Left renal cortex interstitium (tissue), 4 donors: ENCODE data around the gene CLEC4M. TPM values are rescaled to one million over a fixed set of nuclear protein-coding genes. Genes with fewer than 3 reads are reported as not detected.
"Not testable (repeated sequence)": the region's sequence is repeated elsewhere in the genome, so short reads cannot be mapped to it uniquely, and the experiment has no call there.

Experiments
- DNase-seq, 4 donors: peaks; one replicate each; pipeline ENCODE4 v3.0.0-alpha.2; 2013; ENCODE audit warnings: low read depth in 4 of 4, low spot score in 2 of 4, missing footprints in 1 of 4
- polyA plus RNA-seq, 4 donors: library from polyadenylated mRNA; unstranded; fragments of 120-200 nt; gene quantifications; one replicate each; pipeline ENCODE4 v1.2.1, GENCODE V29; 2013; ENCODE audit not compliant: insufficient read length in 4 of 4

Gene CLEC4M
- polyA plus RNA-seq, 4 donors: 1.5 to 4.7 (median 3.3) TPM

- DNase-seq: peak in 3 of 4 donors; percentile 52 to 77 (median 70)
Measured at GRCh38 chr19:7799640-7800355, 36.8 kb downstream of the CLEC4M start.

- DNase-seq: no peak
Measured at GRCh38 chr19:7801020-7801570, 38.1 kb downstream of the CLEC4M start.

GRCh38 chr19:7806234-7806633 is 43.2 kb downstream of the CLEC4M start:
- no peak for DNase-seq

GRCh38 chr19:7806876-7807275 is 43.8 kb downstream of the CLEC4M start:
- no peak for DNase-seq

DNA sequence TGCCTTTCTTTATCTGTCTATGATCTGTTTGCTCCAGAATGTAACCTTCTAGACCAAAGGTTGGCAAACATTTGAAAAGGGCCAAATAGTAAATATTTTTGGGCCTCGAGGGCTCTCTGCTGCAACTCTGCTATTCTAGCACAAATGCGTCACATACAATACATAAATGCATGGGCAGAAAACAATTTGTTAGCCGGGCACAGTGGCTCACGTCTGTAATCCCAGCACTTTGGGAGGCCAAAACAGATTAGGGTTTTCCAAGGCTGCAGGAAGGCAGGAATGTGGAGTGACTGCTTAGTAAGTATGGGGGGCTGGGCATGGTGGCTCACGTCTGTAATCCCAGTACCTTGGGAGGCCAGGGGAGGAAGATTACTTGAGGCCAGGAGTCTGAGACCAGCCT is 45.1 kb downstream of the CLEC4M start:
- DNase-seq: no peak

DNA sequence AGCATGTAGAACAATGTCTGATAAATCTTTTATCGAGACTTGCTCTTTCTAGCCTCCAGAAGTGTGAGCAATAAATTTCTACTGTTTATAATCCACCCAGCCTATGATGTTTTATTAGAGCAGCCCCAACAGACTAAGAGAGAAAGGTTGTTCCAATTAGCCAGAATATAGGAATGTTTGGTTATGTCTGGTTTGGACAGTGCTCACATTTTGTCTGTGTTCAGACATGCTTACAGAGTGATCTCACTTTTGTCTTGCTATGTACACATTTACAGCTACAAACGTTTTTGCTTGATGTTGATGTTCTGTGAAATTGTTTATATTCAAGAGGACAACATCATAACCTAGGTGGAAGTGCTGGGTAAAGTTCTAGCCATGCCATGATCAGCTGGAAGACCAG is 48.9 kb downstream of the CLEC4M start:
- no peak for DNase-seq

- no peak for DNase-seq
Measured at GRCh38 chr19:7815325-7815724, 52.3 kb downstream of the CLEC4M start.

DNA sequence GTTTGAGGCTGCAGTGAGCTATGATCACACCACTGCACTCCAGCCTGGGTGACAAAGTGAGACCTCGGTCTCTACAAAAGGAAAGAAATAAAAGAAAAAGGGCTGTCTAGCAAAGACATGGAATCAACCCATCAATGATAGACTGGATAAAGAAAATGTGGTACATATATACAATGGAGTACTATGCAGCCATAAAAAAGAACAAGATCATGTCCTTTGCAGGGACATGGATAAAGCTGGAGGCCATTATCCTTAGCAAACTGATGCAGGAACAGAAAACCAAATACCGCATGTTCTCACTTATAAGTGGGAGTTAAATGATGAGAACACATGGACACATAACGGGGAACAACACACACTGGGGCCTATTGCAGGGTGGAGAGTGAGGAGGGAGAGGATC is 53.0 kb downstream of the CLEC4M start:
- DNase-seq: not testable (repeated sequence)

DNA sequence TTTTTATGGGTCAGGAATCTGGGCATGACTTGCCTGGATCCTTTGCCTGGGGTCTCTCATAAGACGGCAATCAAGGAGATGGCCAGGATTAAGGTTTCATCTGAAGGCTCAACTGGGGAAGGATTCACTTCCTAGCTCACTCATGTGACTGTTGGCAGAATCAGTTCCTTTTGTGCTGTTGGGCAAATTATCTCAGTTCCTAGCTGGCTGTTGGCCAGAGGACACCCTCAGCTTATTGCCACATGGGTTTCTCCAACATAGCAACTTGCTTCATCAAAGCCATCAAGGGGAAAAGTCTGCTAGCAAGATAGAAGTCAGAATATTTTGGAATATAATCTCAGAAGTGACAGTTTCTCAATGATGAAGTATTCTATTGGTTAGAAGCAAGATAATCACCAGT is 54.8 kb downstream of the CLEC4M start:
- no peak for DNase-seq

DNA sequence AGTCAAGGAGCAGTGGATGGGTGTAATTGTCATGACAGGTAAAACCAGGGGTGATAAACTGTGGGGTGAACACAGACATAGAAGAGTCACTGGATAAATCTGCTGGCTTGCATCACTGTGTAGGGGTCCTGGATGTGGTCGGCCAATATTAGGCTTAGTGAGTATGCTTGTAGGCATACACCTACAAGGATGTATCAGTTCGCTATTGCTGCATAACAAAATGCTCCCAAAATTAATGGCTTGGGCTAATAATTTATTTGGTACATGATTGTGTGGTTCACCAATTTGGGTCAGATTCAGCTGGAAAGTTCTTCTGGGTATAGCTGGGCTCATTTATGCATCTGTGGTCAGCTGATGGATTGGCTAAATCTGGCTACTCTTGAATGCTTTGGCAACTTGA is 55.8 kb downstream of the CLEC4M start:
- no peak for DNase-seq

Other genes starting within 250 kb of the CLEC4M start
- 10 to 100 TPM; 33.2 to 76.0 (median 60.3) TPM for gene ZNF358, start 247.1 kb upstream of the CLEC4M start, polyA plus RNA-seq
- 10 to 100 TPM; 12.3 to 24.0 (median 18.8) TPM for gene MCOLN1, start 240.6 kb upstream of the CLEC4M start, polyA plus RNA-seq
- 10 to 100 TPM; 30.6 to 59.3 (median 44.3) TPM for gene PNPLA6, start 227.5 kb upstream of the CLEC4M start, polyA plus RNA-seq
- gene CAMSAP3, start 167.4 kb upstream of the CLEC4M start, polyA plus RNA-seq: 10 to 100 TPM; 12.3 to 30.3 (median 22.0) TPM
- 10 to 100 TPM; 31.4 to 47.9 (median 42.1) TPM for gene XAB2, start 133.7 kb upstream of the CLEC4M start, polyA plus RNA-seq
- 100 to 1,000 TPM in 3 of 4 donors, 10 to 100 TPM in 1; 99.2 to 131 (median 118) TPM for gene PET100, start 133.4 kb upstream of the CLEC4M start, polyA plus RNA-seq
- 1 to 10 TPM in 3 of 4 donors, under 1 TPM in 1; 0.54 to 2.8 (median 1.5) TPM for gene PCP2, start 129.5 kb upstream of the CLEC4M start, polyA plus RNA-seq
- 10 to 100 TPM; 58.7 to 87.6 (median 73.3) TPM for gene STXBP2, start 126.1 kb upstream of the CLEC4M start, polyA plus RNA-seq
- gene RETN, start 94.2 kb upstream of the CLEC4M start, polyA plus RNA-seq: 1 to 10 TPM in 2 of 4 donors, under 1 TPM in 2; 0.71 to 2.7 (median 1.7) TPM
- under 1 TPM in 2 of 4 donors, not detected in 2; 0.21 to 0.36 TPM for gene MCEMP1, start 86.2 kb upstream of the CLEC4M start, polyA plus RNA-seq
- gene TRAPPC5, start 82.4 kb upstream of the CLEC4M start, polyA plus RNA-seq: 10 to 100 TPM; 42.7 to 97.1 (median 59.0) TPM
- gene FCER2, start 61.1 kb upstream of the CLEC4M start, polyA plus RNA-seq: under 1 TPM; 0.27 to 0.45 (median 0.31) TPM
- under 1 TPM in 1 of 4 donors, not detected in 3; 0.21 TPM for gene CLEC4G, start 31.1 kb upstream of the CLEC4M start, polyA plus RNA-seq
- 1 to 10 TPM in 3 of 4 donors, under 1 TPM in 1; 0.52 to 1.5 (median 1.4) TPM for gene CD209, start 15.7 kb upstream of the CLEC4M start, polyA plus RNA-seq
- 10 to 100 TPM; 15.1 to 19.9 (median 18.5) TPM for gene EVI5L, start 67.0 kb downstream of the CLEC4M start, polyA plus RNA-seq
- gene PRR36, start 111.1 kb downstream of the CLEC4M start, polyA plus RNA-seq: 10 to 100 TPM in 1 of 4 donors, 1 to 10 TPM in 3; 3.7 to 12.5 (median 7.2) TPM
- gene LRRC8E, start 125.3 kb downstream of the CLEC4M start, polyA plus RNA-seq: 1 to 10 TPM; 2.3 to 2.6 (median 2.5) TPM
- 10 to 100 TPM; 21.3 to 46.6 (median 36.5) TPM for gene MAP2K7, start 140.6 kb downstream of the CLEC4M start, polyA plus RNA-seq
- 1 to 10 TPM in 2 of 4 donors, under 1 TPM in 2; 0.38 to 1.3 (median 1.0) TPM for gene TGFBR3L, start 151.6 kb downstream of the CLEC4M start, polyA plus RNA-seq
- gene SNAPC2, start 157.1 kb downstream of the CLEC4M start, polyA plus RNA-seq: 10 to 100 TPM; 13.0 to 23.5 (median 18.2) TPM
- gene CTXN1, start 162.9 kb downstream of the CLEC4M start, polyA plus RNA-seq: 10 to 100 TPM; 11.8 to 41.7 (median 28.4) TPM
- gene TIMM44, start 180.4 kb downstream of the CLEC4M start, polyA plus RNA-seq: 10 to 100 TPM; 39.2 to 62.5 (median 52.1) TPM
- gene ELAVL1, start 242.4 kb downstream of the CLEC4M start, polyA plus RNA-seq: 10 to 100 TPM; 82.9 to 89.4 (median 85.6) TPM